HCT116 (cell line): ENCODE measurements around the gene MAGEA9. TPM values are rescaled to one million over a fixed set of nuclear protein-coding genes. Genes with fewer than 3 reads are reported as not detected.

ENCODE experiments used
- ATAC-seq: fragments of 200-7000 bp; cut with Tn5 transposase; 2 replicates; pipeline ENCODE4 v1.9.1; 2020; ENCODE audit warnings: mild to moderate bottlenecking, moderate library complexity
- BruUV-seq: library from RNA; stranded (reverse); fragments of 400-500 nt; replicated peaks from 2 replicates; lab custom pipeline; 2021; lab: Mats Ljungman, UMichigan
- CTCF ChIA-PET: fragments of 300-600 bp; sonication (Branson Sonifier 250); formaldehyde crosslinking; loops from one replicate; lab custom pipeline; 2021; ENCODE audit warnings: antibody characterized with exemption; lab: Charles Lee
- POLR2A ChIA-PET: fragments of 300-600, 350-600 bp; sonication (Branson Sonifier 250); formaldehyde crosslinking; loops from one replicate; lab custom pipeline; 2021; ENCODE audit warnings: antibody characterized with exemption; lab: Charles Lee
- RAD21 ChIA-PET, 2 experiments: fragments of 300-600 bp; sonication (Branson Sonifier 250); formaldehyde crosslinking; loops; one replicate each; lab custom pipeline; 2023; ENCODE audit warnings: low total read pairs in 2 of 2; ENCODE audit not compliant: uncharacterized antibody in 2 of 2, unreplicated experiment in 2 of 2, low non-redundant PET in 1 of 2; lab: Charles Lee
- DNase-seq: peaks from one replicate; pipeline ENCODE4 v3.0.0-alpha.2; 2010; ENCODE audit warnings: low read depth, low spot score
- H2AFZ ChIP-seq: fragments of 200-600 bp; shearing (Covaris generic), sonication (generic); 2 replicates; pipeline ENCODE4 v1.6.1; 2017; ENCODE audit warnings: low read depth, mixed run types, mixed read lengths, antibody characterized with exemption, low read length; ENCODE audit not compliant: poor library complexity, severe bottlenecking
- H3K27ac ChIP-seq: 2 replicates; pipeline ENCODE4 v1.5.1; 2012; ENCODE audit warnings: low read depth, low read length
- H3K27me3 ChIP-seq: fragments of 200-600 bp; sonication (generic); 2 replicates; pipeline ENCODE4 v1.6.1; 2016; ENCODE audit warnings: mixed run types, low read length, mixed read lengths; ENCODE audit not compliant: insufficient read depth
- H3K36me3 ChIP-seq, 2 experiments: fragments of 200-500 bp in 1 of 2; fragments of 200-600 bp in 1 of 2; sonication (Bioruptor generic) in 1 of 2; sonication (generic) in 1 of 2; 2 replicates each; pipeline versions ENCODE4 v1.5.1 to v1.6.1; 2014 to 2016; ENCODE audit warnings: low read length in 2 of 2, inconsistent platforms in 1 of 2, mixed read lengths in 1 of 2, mixed run types in 1 of 2; ENCODE audit not compliant: insufficient read depth in 2 of 2, control insufficient read depth in 1 of 2
- H3K4me1 ChIP-seq, 2 experiments: fragments of 200-600 bp in 1 of 2; sonication (generic) in 1 of 2; 2 replicates each; pipeline versions ENCODE4 v1.5.1 to v1.6.1; 2012 to 2017; ENCODE audit warnings: low read length in 2 of 2, inconsistent platforms in 1 of 2, mild to moderate bottlenecking in 1 of 2, mixed read lengths in 1 of 2, mixed run types in 1 of 2, moderate library complexity in 1 of 2; ENCODE audit not compliant: insufficient read depth in 2 of 2, control insufficient read depth in 1 of 2
- H3K4me2 ChIP-seq: fragments of 200-600 bp; sonication (generic); 2 replicates; pipeline ENCODE4 v1.6.1; 2017; ENCODE audit warnings: mixed run types, low read length, mixed read lengths
- H3K4me3 ChIP-seq, 2 experiments: fragments of 200-600 bp in 1 of 2; sonication (generic) in 1 of 2; replicated peaks in 1 of 2; 2 replicates each; pipeline ENCODE4 v1.5.1; 2011 to 2016; ENCODE audit warnings: low read length in 2 of 2, control low read depth in 1 of 2, low read depth in 1 of 2, mild to moderate bottlenecking in 1 of 2, mixed read lengths in 1 of 2, mixed run types in 1 of 2
- H3K79me2 ChIP-seq: fragments of 200-600 bp; sonication (generic); 2 replicates; pipeline ENCODE4 v1.6.1; 2017; ENCODE audit warnings: mild to moderate bottlenecking, mixed run types, low read length, moderate library complexity, mixed read lengths; ENCODE audit not compliant: insufficient read depth
- H3K9ac ChIP-seq: fragments of 200-600 bp; sonication (generic); 2 replicates; pipeline ENCODE4 v1.6.1; 2016; ENCODE audit warnings: low read length, mixed read lengths
- H3K9me2 ChIP-seq: fragments of 200-600 bp; sonication (generic), shearing (Covaris generic); 2 replicates; pipeline ENCODE4 v1.6.1; 2017; ENCODE audit warnings: mixed run types, mild to moderate bottlenecking, moderate library complexity; ENCODE audit not compliant: insufficient read depth
- H3K9me3 ChIP-seq, 2 experiments: fragments of 200-500 bp in 1 of 2; fragments of 200-600 bp in 1 of 2; sonication (Bioruptor generic) in 1 of 2; sonication (generic) in 1 of 2; 2 replicates each; pipeline ENCODE4 v1.6.1; 2014 to 2017; ENCODE audit warnings: low read length in 2 of 2, mixed read lengths in 2 of 2, inconsistent platforms in 1 of 2, low read depth in 1 of 2, mild to moderate bottlenecking in 1 of 2, mixed run types in 1 of 2, moderate library complexity in 1 of 2; ENCODE audit not compliant: control insufficient read depth in 1 of 2, insufficient read depth in 1 of 2
- H4K20me1 ChIP-seq: fragments of 200-600 bp; sonication (generic), shearing (Covaris generic); 2 replicates; pipeline ENCODE4 v1.6.1; 2017; ENCODE audit warnings: mixed run types, mild to moderate bottlenecking, moderate library complexity; ENCODE audit not compliant: insufficient read depth
- ATF3 ChIP-seq: IDR thresholded peaks from 2 replicates; pipeline ENCODE4 v1.6.1; 2012
- CBX3 ChIP-seq: IDR thresholded peaks from 2 replicates; pipeline ENCODE4 v1.6.1; 2012; ENCODE audit warnings: low read depth
- CTCF ChIP-seq, 3 experiments: fragments of 200-600 bp in 1 of 3; sonication (generic) in 1 of 3; IDR thresholded peaks in 2 of 3; conservative IDR thresholded peaks in 1 of 3; 2 replicates each; pipeline ENCODE4 v1.5.1; 2012 to 2017; ENCODE audit warnings: low read depth in 2 of 3, low read length in 2 of 3, antibody characterized with exemption in 1 of 3, borderline replicate concordance in 1 of 3, control low read depth in 1 of 3, mild to moderate bottlenecking in 1 of 3, mixed read lengths in 1 of 3, mixed run types in 1 of 3, moderate library complexity in 1 of 3; ENCODE audit not compliant: insufficient read depth in 1 of 3
- EGR1 ChIP-seq: IDR thresholded peaks from 2 replicates; pipeline ENCODE4 v1.6.1; 2012; ENCODE audit warnings: low read depth
- EZH2 ChIP-seq: fragments of 200-600 bp; sonication (generic); IDR thresholded peaks from 2 replicates; pipeline ENCODE4 v1.6.1; 2017; ENCODE audit warnings: antibody characterized with exemption, mixed run types
- EZH2phosphoT487 ChIP-seq: fragments of 200-600 bp; IDR thresholded peaks from 2 replicates; pipeline ENCODE4 v1.6.1; 2018; ENCODE audit warnings: antibody characterized with exemption, borderline replicate concordance
- FOSL1 ChIP-seq: IDR thresholded peaks from 2 replicates; pipeline ENCODE4 v1.6.1; 2012; ENCODE audit warnings: low read depth
- JUND ChIP-seq: IDR thresholded peaks from 2 replicates; pipeline ENCODE4 v1.6.1; 2012
- MAX ChIP-seq: IDR thresholded peaks from 2 replicates; pipeline ENCODE4 v1.6.1; 2012
- POLR2AphosphoS5 ChIP-seq: IDR thresholded peaks from 2 replicates; pipeline ENCODE4 v1.6.1; 2011; ENCODE audit warnings: mild to moderate bottlenecking, low read depth, low read length, moderate library complexity
- REST ChIP-seq: IDR thresholded peaks from 2 replicates; pipeline ENCODE4 v1.6.1; 2012; ENCODE audit warnings: low read depth
- SIN3A ChIP-seq: IDR thresholded peaks from 2 replicates; pipeline ENCODE4 v1.6.1; 2012; ENCODE audit warnings: low read depth
- SP1 ChIP-seq: IDR thresholded peaks from 2 replicates; pipeline ENCODE4 v1.6.1; 2012; ENCODE audit warnings: low read depth
- SRF ChIP-seq: IDR thresholded peaks from 2 replicates; pipeline ENCODE4 v1.6.1; 2012; ENCODE audit warnings: low read depth
- TCF7L2 ChIP-seq: IDR thresholded peaks from 2 replicates; pipeline ENCODE4 v1.7.0; 2011; ENCODE audit warnings: borderline replicate concordance, inconsistent platforms; ENCODE audit not compliant: insufficient read depth, insufficient read length; ENCODE audit errors: extremely low read depth
- YY1 ChIP-seq: IDR thresholded peaks from 2 replicates; pipeline ENCODE4 v1.6.1; 2011; ENCODE audit warnings: low read length, low read depth, moderate library complexity, mild to moderate bottlenecking; ENCODE audit not compliant: insufficient replicate concordance; ENCODE audit errors: extremely low read depth
- ZBTB33 ChIP-seq: IDR thresholded peaks from 2 replicates; pipeline ENCODE4 v1.6.1; 2011; ENCODE audit warnings: mild to moderate bottlenecking, low read length, moderate library complexity; ENCODE audit not compliant: insufficient replicate concordance; ENCODE audit errors: extremely low read depth
- ZFX ChIP-seq: fragments of 450-650 bp; IDR thresholded peaks from 2 replicates; pipeline ENCODE4 v1.6.1; 2017
- ZNF274 ChIP-seq: fragments of 200-500 bp; sonication (Bioruptor generic); IDR thresholded peaks from 2 replicates; pipeline ENCODE4 v1.6.1; 2014; ENCODE audit warnings: mild to moderate bottlenecking, low read depth, low read length, inconsistent platforms
- intact Hi-C: fragments of 100-400 bp; cut with micrococcal nuclease; formaldehyde crosslinking; loops from 2 replicates; pipeline ENCODE4 v1.10.0; 2022
- total RNA-seq: library from RNA; stranded (reverse); gene quantifications from one replicate; pipeline ENCODE4 v1.2.1, GENCODE V29; 2021; ENCODE audit not compliant: unreplicated experiment

MAGEA9 gene
- total RNA-seq, 1 experiment from 2014 or later, result not detected

GRCh38 chrX:149799095-149799714 is 17.5 kb downstream of the MAGEA9 start:
- no peak overlapping the region for H3K4me2 ChIP-seq
- no peaks in the 10 kb centered on the region for H3K4me1 ChIP-seq
- ChIA-PET CTCF (no interaction called here), RAD21 (no interaction called here), POLR2A (no interaction called here)
- H3K27ac ChIP-seq, result no peak overlapping the region
- no peak overlapping the region for H3K9ac ChIP-seq
- DNase-seq (no peak), ATAC-seq (no peak)
- no peaks in the 10 kb centered on the region for H3K9me2 ChIP-seq
- H3K9me3 ChIP-seq, result no peaks in the 10 kb centered on the region
- no peak overlapping the region for H3K4me3 ChIP-seq
- H2AFZ ChIP-seq, result no peak overlapping the region
- no TSS peak for BruUV-seq
- no peaks in the 10 kb centered on the region for H3K27me3 ChIP-seq
- H3K36me3 ChIP-seq, result no peaks in the 10 kb centered on the region
- intact Hi-C loops, result no loop called here
- H3K79me2 ChIP-seq, result no peaks in the 10 kb centered on the region
- TF ChIP-seq ZBTB33 (no peak), YY1 (no peak), FOSL1 (no peak), ATF3 (no peak), CBX3 (no peak), ZNF274 (no peak), SIN3A (no peak), SP1 (no peak), ZFX (no peak), CTCF (IDR thresholded peaks at IDR 0.05 in 2 of 3, conservative IDR thresholded peaks at IDR 0.05 in 1 of 3; ENCODE audit: borderline replicate concordance in 1 of 3, insufficient read depth in 1 of 3, low read depth in 2 of 3, low read length in 2 of 3) (no peak), POLR2AphosphoS5 (no peak), JUND (no peak), EZH2phosphoT487 (no peak), SRF (no peak), EGR1 (no peak), EZH2 (no peak), TCF7L2 (no peak), REST (no peak), MAX (no peak)
- H4K20me1 ChIP-seq, result no peaks in the 10 kb centered on the region
